Mucosa of descending colon (tissue), 3 donors: Measurements from ENCODE around the gene ALDH3A2. TPM values are rescaled to one million over a fixed set of nuclear protein-coding genes. Genes with fewer than 3 reads are reported as not detected.

ENCODE experiments used
- ATAC-seq: fragments of 200-7000 bp; cut with Tn5 transposase; one replicate; pipeline ENCODE4 v1.9.1; 2020; ENCODE audit warnings: mild to moderate bottlenecking, moderate library complexity
- DNase-seq, 3 donors: peaks; one replicate each; pipeline ENCODE4 v3.0.0-alpha.2; 2020
- H3K36me3 ChIP-seq: fragments of 200-600 bp; one replicate; pipeline ENCODE4 v1.8.0; 2021; ENCODE audit warnings: low read depth, mild to moderate bottlenecking
- H3K4me1 ChIP-seq: fragments of 200-600 bp; one replicate; pipeline ENCODE4 v1.8.0; 2021; ENCODE audit warnings: low read depth, mild to moderate bottlenecking
- H3K4me3 ChIP-seq: fragments of 200-600 bp; one replicate; pipeline ENCODE4 v1.8.0; 2021; ENCODE audit warnings: mild to moderate bottlenecking
- H3K9me3 ChIP-seq: fragments of 200-600 bp; one replicate; pipeline ENCODE4 v1.8.0; 2021; ENCODE audit warnings: mild to moderate bottlenecking
- CTCF ChIP-seq: fragments of 200-600 bp; IDR thresholded peaks from one replicate; pipeline ENCODE4 v1.8.0; 2022; ENCODE audit warnings: antibody characterized with exemption, mild to moderate bottlenecking
- intact Hi-C, 2 donors: fragments of 100-400 bp; cut with DNase I in 1 of 2; cut with micrococcal nuclease in 1 of 2; formaldehyde crosslinking; loops; one replicate each; pipeline versions ENCODE4 v1.11.0 to v1.11.1; 2022; cut with DNase I, micrococcal nuclease
- total RNA-seq, 3 donors: library from RNA; stranded (reverse); fragmentation: NEBNext Ultra II Directional in 2 of 3; extraction: Animal tissue kit (Norgen Biotek cat#: 25700) in 2 of 3; gene quantifications; one replicate each; pipeline versions ENCODE4 v1.2.1 to v1.2.4, GENCODE V29; 2021 to 2023
- donor health status: DM: no; HTN: no; CAD: no; lungs with moderate emphysema.
- donor health status: DM: no; HTN: no; CAD: no.
- donor health status: DM: no; HTN: yes; CAD: no.

Gene ALDH3A2
- total RNA-seq, 3 donors from 2014 or later: 93.8 to 129 (median 98.1) TPM

GRCh38 chr17:19686400-19687090 lies 38.0 kb downstream of the ALDH3A2 start:
- H3K4me1 ChIP-seq: no peaks in the 10 kb centered on the region
- no peaks in the 10 kb centered on the region for H3K36me3 ChIP-seq
- DNase-seq: no peak
- intact Hi-C loops: no loop called here
- H3K4me3 ChIP-seq: no peak overlapping the region
- no peak for TF ChIP-seq CTCF
- no peaks in the 10 kb centered on the region for H3K9me3 ChIP-seq
- no peak for ATAC-seq

GRCh38 chr17:19702217-19702641 lies 53.7 kb downstream of the ALDH3A2 start:
- Histone ChIP-seq H3K36me3 (no peaks in the 10 kb centered on the region), H3K4me3 (no peak overlapping the region), H3K4me1 (no peaks in the 10 kb centered on the region), H3K9me3 (no peaks in the 10 kb centered on the region)
- no peak for TF ChIP-seq CTCF
- ATAC-seq (no peak), DNase-seq (no peak)
- intact Hi-C loops: no loop called here

GRCh38 chr17:19703106-19703827 lies 54.7 kb downstream of the ALDH3A2 start:
- Histone ChIP-seq H3K4me3 (no peak overlapping the region), H3K36me3 (no peaks in the 10 kb centered on the region), H3K9me3 (no peaks in the 10 kb centered on the region), H3K4me1 (no peaks in the 10 kb centered on the region)
- no peak for ATAC-seq
- intact Hi-C loops: no loop called here
- DNase-seq: no peak
- TF ChIP-seq CTCF: no peak

GRCh38 chr17:19703828-19704613 lies 55.5 kb downstream of the ALDH3A2 start:
- H3K4me1 ChIP-seq: no peaks in the 10 kb centered on the region
- intact Hi-C loops: no loop called here
- no peak for TF ChIP-seq CTCF
- no peaks in the 10 kb centered on the region for H3K36me3 ChIP-seq
- DNase-seq: no peak
- H3K9me3 ChIP-seq: no peaks in the 10 kb centered on the region
- ATAC-seq: no peak
- no peak overlapping the region for H3K4me3 ChIP-seq

- intact Hi-C loops: no loop called here
- no peaks in the 10 kb centered on the region for H3K36me3 ChIP-seq
- no peak overlapping the region for H3K4me3 ChIP-seq
- TF ChIP-seq CTCF: no peak
- DNase-seq: no peak
- H3K4me1 ChIP-seq: no peaks in the 10 kb centered on the region
- H3K9me3 ChIP-seq: no peaks in the 10 kb centered on the region
- ATAC-seq: no peak
Measured at GRCh38 chr17:19705201-19705600, 56.6 kb downstream of the ALDH3A2 start.
